GM23338 (cell line): ENCODE measurements around the gene IGFBP7. TPM values are rescaled to one million over a fixed set of nuclear protein-coding genes. Genes with fewer than 3 reads are reported as not detected.

Experiments
- ATAC-seq: fragments of 200-7000 bp; cut with Tn5 transposase; 3 replicates; pipeline ENCODE4 v1.9.1; 2020
- DNase-seq: peaks from one replicate; pipeline ENCODE4 v3.0.0-alpha.2; 2015; ENCODE audit warnings: low spot score
- H2AFZ ChIP-seq: fragments of 200-600 bp; sonication (generic); 2 replicates; pipeline ENCODE4 v1.8.0; 2016; ENCODE audit warnings: antibody characterized with exemption, mild to moderate bottlenecking, moderate library complexity
- H3F3A ChIP-seq: fragments of 200-600 bp; sonication (generic); replicated peaks from 2 replicates; pipeline ENCODE4 v1.8.0; 2017; ENCODE audit warnings: antibody characterized with exemption, mixed run types, low read depth
- H3K27ac ChIP-seq: fragments of 200-600 bp; sonication (generic); 2 replicates; pipeline ENCODE4 v1.6.1; 2016; ENCODE audit warnings: low read depth
- H3K27me3 ChIP-seq: fragments of 200-600 bp; sonication (generic); 2 replicates; pipeline ENCODE4 v1.8.0; 2016; ENCODE audit warnings: mild to moderate bottlenecking, mixed run types, moderate library complexity; ENCODE audit not compliant: insufficient read depth
- H3K36me3 ChIP-seq: fragments of 200-600 bp; sonication (generic); 2 replicates; pipeline ENCODE4 v1.8.0; 2016; ENCODE audit warnings: mild to moderate bottlenecking; ENCODE audit not compliant: insufficient read depth
- H3K4me1 ChIP-seq: fragments of 200-600 bp; sonication (generic); 2 replicates; pipeline ENCODE4 v1.8.0; 2016; ENCODE audit warnings: mild to moderate bottlenecking, moderate library complexity; ENCODE audit not compliant: insufficient read depth
- H3K4me2 ChIP-seq: fragments of 200-600 bp; sonication (generic); 2 replicates; pipeline ENCODE4 v1.7.1; 2017; ENCODE audit warnings: mixed run types
- H3K4me3 ChIP-seq: fragments of 200-600 bp; sonication (generic); 2 replicates; pipeline ENCODE4 v1.6.1; 2016; ENCODE audit warnings: mixed run types
- H3K79me2 ChIP-seq: fragments of 200-600 bp; sonication (generic); replicated peaks from 2 replicates; pipeline ENCODE4 v1.8.0; 2017; ENCODE audit warnings: mild to moderate bottlenecking; ENCODE audit not compliant: insufficient read depth
- H3K9me2 ChIP-seq: fragments of 200-600 bp; sonication (generic); 2 replicates; pipeline ENCODE4 v1.8.0; 2017; ENCODE audit not compliant: insufficient read depth
- H4K20me1 ChIP-seq: fragments of 200-600 bp; sonication (generic); replicated peaks from 2 replicates; pipeline ENCODE4 v1.8.0; 2017; ENCODE audit warnings: mild to moderate bottlenecking; ENCODE audit not compliant: insufficient read depth
- H3K27ac Mint-ChIP-seq: 2 replicates; pipeline ENCODE4 v1.8.0; 2020; ENCODE audit warnings: inconsistent platforms, mild to moderate bottlenecking, moderate library complexity, mixed read lengths
- H3K27me3 Mint-ChIP-seq: 3 replicates; pipeline ENCODE4 v1.8.0; 2022; ENCODE audit warnings: low read depth, mild to moderate bottlenecking, moderate library complexity, mixed read lengths, inconsistent platforms; ENCODE audit not compliant: insufficient read depth, poor library complexity
- H3K36me3 Mint-ChIP-seq: 3 replicates; pipeline ENCODE4 v1.8.0; 2021; ENCODE audit warnings: low read depth, mild to moderate bottlenecking, inconsistent platforms, moderate library complexity, mixed read lengths
- H3K4me1 Mint-ChIP-seq: 3 replicates; pipeline ENCODE4 v1.8.0; 2020; ENCODE audit warnings: mild to moderate bottlenecking, inconsistent platforms, mixed read lengths
- H3K4me3 Mint-ChIP-seq: 3 replicates; pipeline ENCODE4 v1.8.0; 2021; ENCODE audit warnings: moderate library complexity, mild to moderate bottlenecking, inconsistent platforms, mixed read lengths
- H3K9me3 Mint-ChIP-seq: 3 replicates; pipeline ENCODE4 v1.8.0; 2020; ENCODE audit warnings: moderate library complexity, mild to moderate bottlenecking, inconsistent platforms, mixed read lengths
- JUNB ChIP-seq: IDR thresholded peaks from one replicate; pipeline ENCODE4 v1.6.1; 2016; ENCODE audit warnings: antibody characterized with exemption; ENCODE audit not compliant: unreplicated experiment
- STAT1 ChIP-seq: IDR thresholded peaks from one replicate; pipeline ENCODE4 v1.6.1; 2016; ENCODE audit warnings: antibody characterized with exemption; ENCODE audit not compliant: unreplicated experiment
- ZNF114 ChIP-seq: fragments of 250-450 bp; sonication (Bioruptor Pico); IDR thresholded peaks from 2 replicates; pipeline ENCODE4 v1.5.0; 2020; ENCODE audit warnings: mild to moderate bottlenecking, moderate library complexity
- polyA plus RNA-seq: library from polyadenylated mRNA; unstranded; fragments of >200 nt; fragmentation: Nextera tagmentation; extraction: Ambion mirVana; gene quantifications from 2 replicates; pipeline ENCODE4 v1.2.1, GENCODE V29; 2016
- total RNA-seq: library from RNA; depleted of rRNA; stranded (reverse); fragments of >200 nt; shearing (Covaris generic); gene quantifications from 2 replicates; pipeline ENCODE4 v1.2.3, GENCODE V29; 2014
- TF ChIP-seq, protein P1 (sequence below): IDR thresholded peaks from one replicate; pipeline ENCODE4 v1.6.1; 2018; ENCODE audit warnings: antibody characterized with exemption; ENCODE audit not compliant: unreplicated experiment
- TF ChIP-seq, protein P2 (sequence below): fragments of 250-450 bp; sonication (Bioruptor Pico); IDR thresholded peaks from 2 replicates; pipeline ENCODE4 v1.5.0; 2020; ENCODE audit warnings: mild to moderate bottlenecking, moderate library complexity

Gene IGFBP7
- total and polyA plus RNA-seq, 2 experiments from 2014 or later: 0.49 to 7.9 TPM

DNA sequence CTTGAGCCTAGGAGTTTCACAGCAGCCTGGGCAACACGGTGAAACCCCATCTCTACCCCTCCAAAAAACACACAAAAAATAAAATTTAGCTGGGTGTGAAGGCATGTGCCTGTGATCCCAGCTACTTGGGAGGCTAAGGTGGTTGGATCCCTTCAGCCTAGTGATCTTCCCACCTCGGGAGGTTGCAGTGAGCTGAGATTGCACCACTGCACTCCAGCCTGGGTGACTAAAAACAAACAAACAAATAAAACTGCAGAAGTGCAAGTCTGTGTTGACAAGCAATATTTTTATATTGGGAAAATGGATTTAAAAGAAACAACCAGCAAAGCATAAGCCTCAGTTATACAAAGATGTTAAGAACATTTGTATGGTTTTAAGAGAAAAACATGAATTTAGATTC, 46.1 kb downstream of the IGFBP7 start:
- no peak for DNase-seq
- Histone ChIP-seq H3K27me3 (no peaks in the 10 kb centered on the region), H4K20me1 (no peaks in the 10 kb centered on the region), H2AFZ (no peak overlapping the region), H3F3A (no peaks in the 10 kb centered on the region), H3K4me3 (no peak overlapping the region), H3K4me1 (no peaks in the 10 kb centered on the region), H3K36me3 (no peaks in the 10 kb centered on the region), H3K27ac (no peak overlapping the region), H3K4me2 (no peak overlapping the region), H3K9me2 (0 out of 2 replicates have a peak, but pooled peaks cover 7% of the 10 kb centered on the region), H3K79me2 (no peaks in the 10 kb centered on the region)
- no peak for ATAC-seq
- Mint-ChIP-seq H3K9me3 (no peaks in the 10 kb centered on the region), H3K27me3 (peaks cover 7% of the 10 kb centered on the region), H3K4me1 (no peaks in the 10 kb centered on the region), H3K27ac (no peak overlapping the region), H3K4me3 (no peak overlapping the region), H3K36me3 (no peaks in the 10 kb centered on the region)
- no peak for TF ChIP-seq JUNB
- no peak for TF ChIP-seq ZNF114 (CRISPR knock-in tag)

DNA sequence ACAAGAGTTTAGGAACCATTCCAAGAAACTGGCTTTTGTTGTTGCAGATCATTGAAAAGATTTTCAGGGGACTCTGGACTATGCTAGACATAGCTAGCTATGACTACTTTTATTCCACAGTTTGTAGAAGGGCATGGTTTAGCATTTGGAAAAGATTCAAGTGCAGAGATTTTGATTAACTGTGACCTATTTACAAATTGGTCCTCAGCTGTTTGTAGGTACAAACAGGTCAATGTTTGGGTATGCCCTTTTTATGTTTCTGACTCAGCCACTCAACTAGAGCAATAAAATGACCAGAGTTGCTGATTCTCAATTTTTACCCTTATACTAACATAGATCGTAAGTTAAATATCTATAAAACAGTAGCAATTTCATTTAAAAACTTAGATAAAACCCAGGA, 46.7 kb downstream of the IGFBP7 start:
- Histone ChIP-seq H3F3A (no peaks in the 10 kb centered on the region), H3K4me2 (no peak overlapping the region), H3K79me2 (no peaks in the 10 kb centered on the region), H4K20me1 (no peaks in the 10 kb centered on the region), H3K4me1 (no peaks in the 10 kb centered on the region), H3K4me3 (no peak overlapping the region), H3K9me2 (0 out of 2 replicates have a peak, but pooled peaks cover 2% of the 10 kb centered on the region), H3K36me3 (no peaks in the 10 kb centered on the region), H3K27ac (no peak overlapping the region), H3K27me3 (no peaks in the 10 kb centered on the region), H2AFZ (peak overlapping the region; percentile 21; the same call in 1 of the 2 replicates)
- Mint-ChIP-seq H3K4me1 (no peaks in the 10 kb centered on the region), H3K9me3 (no peaks in the 10 kb centered on the region), H3K27me3 (peaks cover 7% of the 10 kb centered on the region), H3K36me3 (no peaks in the 10 kb centered on the region), H3K27ac (no peak overlapping the region), H3K4me3 (no peak overlapping the region)
- TF ChIP-seq STAT1: no peak
- TF ChIP-seq, protein P1, sequence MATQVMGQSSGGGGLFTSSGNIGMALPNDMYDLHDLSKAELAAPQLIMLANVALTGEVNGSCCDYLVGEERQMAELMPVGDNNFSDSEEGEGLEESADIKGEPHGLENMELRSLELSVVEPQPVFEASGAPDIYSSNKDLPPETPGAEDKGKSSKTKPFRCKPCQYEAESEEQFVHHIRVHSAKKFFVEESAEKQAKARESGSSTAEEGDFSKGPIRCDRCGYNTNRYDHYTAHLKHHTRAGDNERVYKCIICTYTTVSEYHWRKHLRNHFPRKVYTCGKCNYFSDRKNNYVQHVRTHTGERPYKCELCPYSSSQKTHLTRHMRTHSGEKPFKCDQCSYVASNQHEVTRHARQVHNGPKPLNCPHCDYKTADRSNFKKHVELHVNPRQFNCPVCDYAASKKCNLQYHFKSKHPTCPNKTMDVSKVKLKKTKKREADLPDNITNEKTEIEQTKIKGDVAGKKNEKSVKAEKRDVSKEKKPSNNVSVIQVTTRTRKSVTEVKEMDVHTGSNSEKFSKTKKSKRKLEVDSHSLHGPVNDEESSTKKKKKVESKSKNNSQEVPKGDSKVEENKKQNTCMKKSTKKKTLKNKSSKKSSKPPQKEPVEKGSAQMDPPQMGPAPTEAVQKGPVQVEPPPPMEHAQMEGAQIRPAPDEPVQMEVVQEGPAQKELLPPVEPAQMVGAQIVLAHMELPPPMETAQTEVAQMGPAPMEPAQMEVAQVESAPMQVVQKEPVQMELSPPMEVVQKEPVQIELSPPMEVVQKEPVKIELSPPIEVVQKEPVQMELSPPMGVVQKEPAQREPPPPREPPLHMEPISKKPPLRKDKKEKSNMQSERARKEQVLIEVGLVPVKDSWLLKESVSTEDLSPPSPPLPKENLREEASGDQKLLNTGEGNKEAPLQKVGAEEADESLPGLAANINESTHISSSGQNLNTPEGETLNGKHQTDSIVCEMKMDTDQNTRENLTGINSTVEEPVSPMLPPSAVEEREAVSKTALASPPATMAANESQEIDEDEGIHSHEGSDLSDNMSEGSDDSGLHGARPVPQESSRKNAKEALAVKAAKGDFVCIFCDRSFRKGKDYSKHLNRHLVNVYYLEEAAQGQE: no peak
- no peak for TF ChIP-seq JUNB
- DNase-seq (no peak), ATAC-seq (no peak)

DNA sequence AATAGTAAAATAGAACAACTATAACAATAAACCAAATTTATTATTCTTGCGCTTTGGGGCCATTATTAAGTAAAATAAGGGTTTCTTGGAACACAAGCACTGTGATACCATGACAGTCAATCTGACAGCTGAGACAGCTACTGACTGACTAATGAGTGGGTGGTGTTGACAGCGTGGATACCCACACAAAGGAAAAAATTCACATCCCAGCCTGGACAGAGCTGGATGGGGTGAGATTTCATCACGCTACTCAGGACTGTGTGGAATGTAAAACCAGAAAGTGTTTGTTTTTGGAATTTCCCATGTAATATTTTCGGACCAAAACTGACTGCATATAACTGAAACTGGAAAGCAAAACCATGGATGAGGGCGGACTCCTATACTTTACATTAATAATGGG, 48.8 kb downstream of the IGFBP7 start:
- ATAC-seq (no peak), DNase-seq (no peak)
- Histone ChIP-seq H3K4me2 (no peak overlapping the region), H3K27ac (no peak overlapping the region), H3F3A (no peaks in the 10 kb centered on the region), H3K4me1 (no peaks in the 10 kb centered on the region), H4K20me1 (no peaks in the 10 kb centered on the region), H3K36me3 (no peaks in the 10 kb centered on the region), H2AFZ (no peak overlapping the region), H3K79me2 (no peaks in the 10 kb centered on the region), H3K9me2 (no peaks in the 10 kb centered on the region), H3K27me3 (no peaks in the 10 kb centered on the region), H3K4me3 (no peak overlapping the region)
- Mint-ChIP-seq H3K27ac (no peak overlapping the region), H3K9me3 (no peaks in the 10 kb centered on the region), H3K4me1 (no peaks in the 10 kb centered on the region; the same call in 2 of the 3 replicates), H3K4me3 (no peak overlapping the region), H3K27me3 (peaks cover 5% of the 10 kb centered on the region), H3K36me3 (no peaks in the 10 kb centered on the region)
- TF ChIP-seq, protein P2, sequence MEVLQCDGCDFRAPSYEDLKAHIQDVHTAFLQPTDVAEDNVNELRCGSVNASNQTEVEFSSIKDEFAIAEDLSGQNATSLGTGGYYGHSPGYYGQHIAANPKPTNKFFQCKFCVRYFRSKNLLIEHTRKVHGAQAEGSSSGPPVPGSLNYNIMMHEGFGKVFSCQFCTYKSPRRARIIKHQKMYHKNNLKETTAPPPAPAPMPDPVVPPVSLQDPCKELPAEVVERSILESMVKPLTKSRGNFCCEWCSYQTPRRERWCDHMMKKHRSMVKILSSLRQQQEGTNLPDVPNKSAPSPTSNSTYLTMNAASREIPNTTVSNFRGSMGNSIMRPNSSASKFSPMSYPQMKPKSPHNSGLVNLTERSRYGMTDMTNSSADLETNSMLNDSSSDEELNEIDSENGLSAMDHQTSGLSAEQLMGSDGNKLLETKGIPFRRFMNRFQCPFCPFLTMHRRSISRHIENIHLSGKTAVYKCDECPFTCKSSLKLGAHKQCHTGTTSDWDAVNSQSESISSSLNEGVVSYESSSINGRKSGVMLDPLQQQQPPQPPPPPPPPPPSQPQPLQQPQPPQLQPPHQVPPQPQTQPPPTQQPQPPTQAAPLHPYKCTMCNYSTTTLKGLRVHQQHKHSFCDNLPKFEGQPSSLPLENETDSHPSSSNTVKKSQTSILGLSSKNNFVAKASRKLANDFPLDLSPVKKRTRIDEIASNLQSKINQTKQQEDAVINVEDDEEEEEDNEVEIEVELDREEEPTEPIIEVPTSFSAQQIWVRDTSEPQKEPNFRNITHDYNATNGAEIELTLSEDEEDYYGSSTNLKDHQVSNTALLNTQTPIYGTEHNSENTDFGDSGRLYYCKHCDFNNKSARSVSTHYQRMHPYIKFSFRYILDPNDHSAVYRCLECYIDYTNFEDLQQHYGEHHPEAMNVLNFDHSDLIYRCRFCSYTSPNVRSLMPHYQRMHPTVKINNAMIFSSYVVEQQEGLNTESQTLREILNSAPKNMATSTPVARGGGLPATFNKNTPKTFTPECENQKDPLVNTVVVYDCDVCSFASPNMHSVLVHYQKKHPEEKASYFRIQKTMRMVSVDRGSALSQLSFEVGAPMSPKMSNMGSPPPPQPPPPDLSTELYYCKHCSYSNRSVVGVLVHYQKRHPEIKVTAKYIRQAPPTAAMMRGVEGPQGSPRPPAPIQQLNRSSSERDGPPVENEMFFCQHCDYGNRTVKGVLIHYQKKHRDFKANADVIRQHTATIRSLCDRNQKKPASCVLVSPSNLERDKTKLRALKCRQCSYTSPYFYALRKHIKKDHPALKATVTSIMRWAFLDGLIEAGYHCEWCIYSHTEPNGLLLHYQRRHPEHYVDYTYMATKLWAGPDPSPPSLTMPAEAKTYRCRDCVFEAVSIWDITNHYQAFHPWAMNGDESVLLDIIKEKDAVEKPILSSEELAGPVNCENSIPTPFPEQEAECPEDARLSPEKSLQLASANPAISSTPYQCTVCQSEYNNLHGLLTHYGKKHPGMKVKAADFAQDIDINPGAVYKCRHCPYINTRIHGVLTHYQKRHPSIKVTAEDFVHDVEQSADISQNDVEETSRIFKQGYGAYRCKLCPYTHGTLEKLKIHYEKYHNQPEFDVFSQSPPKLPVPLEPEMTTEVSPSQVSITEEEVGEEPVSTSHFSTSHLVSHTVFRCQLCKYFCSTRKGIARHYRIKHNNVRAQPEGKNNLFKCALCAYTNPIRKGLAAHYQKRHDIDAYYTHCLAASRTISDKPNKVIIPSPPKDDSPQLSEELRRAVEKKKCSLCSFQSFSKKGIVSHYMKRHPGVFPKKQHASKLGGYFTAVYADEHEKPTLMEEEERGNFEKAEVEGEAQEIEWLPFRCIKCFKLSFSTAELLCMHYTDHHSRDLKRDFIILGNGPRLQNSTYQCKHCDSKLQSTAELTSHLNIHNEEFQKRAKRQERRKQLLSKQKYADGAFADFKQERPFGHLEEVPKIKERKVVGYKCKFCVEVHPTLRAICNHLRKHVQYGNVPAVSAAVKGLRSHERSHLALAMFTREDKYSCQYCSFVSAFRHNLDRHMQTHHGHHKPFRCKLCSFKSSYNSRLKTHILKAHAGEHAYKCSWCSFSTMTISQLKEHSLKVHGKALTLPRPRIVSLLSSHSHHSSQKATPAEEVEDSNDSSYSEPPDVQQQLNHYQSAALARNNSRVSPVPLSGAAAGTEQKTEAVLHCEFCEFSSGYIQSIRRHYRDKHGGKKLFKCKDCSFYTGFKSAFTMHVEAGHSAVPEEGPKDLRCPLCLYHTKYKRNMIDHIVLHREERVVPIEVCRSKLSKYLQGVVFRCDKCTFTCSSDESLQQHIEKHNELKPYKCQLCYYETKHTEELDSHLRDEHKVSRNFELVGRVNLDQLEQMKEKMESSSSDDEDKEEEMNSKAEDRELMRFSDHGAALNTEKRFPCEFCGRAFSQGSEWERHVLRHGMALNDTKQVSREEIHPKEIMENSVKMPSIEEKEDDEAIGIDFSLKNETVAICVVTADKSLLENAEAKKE: no peak
